Left lung (tissue), 10 donors: Measurements from ENCODE around the gene MICAL1. TPM values are rescaled to one million over a fixed set of nuclear protein-coding genes. Genes with fewer than 3 reads are reported as not detected.

ENCODE experiments used
- ATAC-seq: fragments of 200-7000 bp; cut with Tn5 transposase; one replicate; pipeline ENCODE4 v1.9.1; 2020; ENCODE audit warnings: moderate library complexity
- DNase-seq, 4 donors: peaks; one replicate each; pipeline ENCODE4 v3.0.0-alpha.2; 2013 to 2020
- H3K27ac ChIP-seq, 2 donors: fragments of 200-600 bp; sonication (generic) in 1 of 2; one replicate each; pipeline versions ENCODE4 v1.5.0 to v1.8.0; 2020 to 2021
- H3K27me3 ChIP-seq, 2 donors: fragments of 200-600 bp; sonication (generic) in 1 of 2; one replicate each; pipeline versions ENCODE4 v1.5.0 to v1.8.0; 2020 to 2021
- H3K36me3 ChIP-seq, 2 donors: fragments of 200-600 bp; sonication (generic) in 1 of 2; one replicate each; pipeline versions ENCODE4 v1.5.0 to v1.8.0; 2020 to 2021
- H3K4me1 ChIP-seq, 2 donors: fragments of 200-600 bp; one replicate each; pipeline ENCODE4 v1.8.0; 2021
- H3K4me3 ChIP-seq, 2 donors: fragments of 200-600 bp; sonication (generic) in 1 of 2; one replicate each; pipeline versions ENCODE4 v1.5.0 to v1.8.0; 2020 to 2021; ENCODE audit warnings: mild to moderate bottlenecking in 1 of 2
- H3K9me3 ChIP-seq, 2 donors: fragments of 200-600 bp; sonication (generic) in 1 of 2; one replicate each; pipeline versions ENCODE4 v1.5.0 to v1.8.0; 2020 to 2021
- CTCF ChIP-seq, 2 donors: fragments of 200-600 bp; sonication (generic) in 1 of 2; IDR thresholded peaks; one replicate each; pipeline versions ENCODE4 v1.5.0 to v1.8.0; 2021; ENCODE audit warnings: antibody characterized with exemption in 2 of 2
- intact Hi-C, 2 donors: fragments of 100-400 bp; cut with DNase I; formaldehyde crosslinking; loops; one replicate each; pipeline versions ENCODE4 v1.11.2 to v1.14.2; 2022
- polyA plus RNA-seq, 6 donors: library from polyadenylated mRNA; unstranded; fragments of 120-200 nt; gene quantifications; one replicate each; pipeline ENCODE4 v1.2.1, GENCODE V29; 2013; ENCODE audit not compliant: insufficient read length in 6 of 6
- total RNA-seq, 2 donors: library from RNA; stranded (reverse); fragmentation: NEBNext Ultra II Directional; extraction: Animal tissue kit (Norgen Biotek cat#: 25700); gene quantifications; one replicate each; pipeline ENCODE4 v1.2.1, GENCODE V29; 2021
- donor health status: DM: no; HTN: yes; CAD: no.
- donor health status: DM: no; HTN: no; CAD: no.

Gene MICAL1
- total and polyA plus RNA-seq, 8 donors, result 55.7 to 70.9 (median 60.5) TPM

DNA sequence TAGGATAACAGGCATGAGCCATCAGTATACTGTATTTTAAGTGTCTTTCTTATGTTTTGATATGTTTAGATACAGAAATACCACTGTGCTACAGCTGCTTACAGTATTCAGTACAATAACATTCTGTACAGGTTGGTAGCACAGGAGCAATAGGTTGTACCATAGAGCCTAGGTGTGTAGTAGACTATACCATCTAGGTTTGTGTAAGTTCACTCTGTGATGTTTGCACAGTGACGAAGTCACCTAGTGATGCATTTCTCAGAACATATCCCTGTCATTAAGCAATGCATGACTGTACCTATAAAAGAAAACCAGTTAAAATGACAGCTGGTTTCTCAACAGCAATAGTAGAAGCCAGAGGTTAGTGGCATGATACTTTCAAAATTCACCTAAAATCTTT is 30.5 kb upstream of the MICAL1 start:
- DNase-seq (no peak), ATAC-seq (no peak)
- Histone ChIP-seq H3K4me3 (no peak overlapping the region), H3K4me1 (peaks cover 10 to 21% of the 10 kb centered on the region in 2 donors), H3K9me3 (no peaks in the 10 kb centered on the region), H3K36me3 (peaks cover 0 to 4% of the 10 kb centered on the region in 2 donors), H3K27ac (no peak overlapping the region), H3K27me3 (no peaks in the 10 kb centered on the region)
- intact Hi-C loops, result no loop called here
- no peak for TF ChIP-seq CTCF (IDR thresholded peaks at IDR 0.05)

- H3K27me3 ChIP-seq, result no peaks in the 10 kb centered on the region
- H3K9me3 ChIP-seq, result no peaks in the 10 kb centered on the region
- no peak overlapping the region for H3K4me3 ChIP-seq
- DNase-seq (no peak), ATAC-seq (no peak)
- H3K4me1 ChIP-seq, result peaks cover 10 to 27% of the 10 kb centered on the region in 2 donors
- intact Hi-C loops, result no loop called here
- no peak for TF ChIP-seq CTCF (IDR thresholded peaks at IDR 0.05)
- peaks cover 0 to 11% of the 10 kb centered on the region in 2 donors for H3K36me3 ChIP-seq
- no peak overlapping the region for H3K27ac ChIP-seq
These were observed 29.8 kb upstream of the MICAL1 start for GRCh38 chr6:109485266-109485935.

DNA sequence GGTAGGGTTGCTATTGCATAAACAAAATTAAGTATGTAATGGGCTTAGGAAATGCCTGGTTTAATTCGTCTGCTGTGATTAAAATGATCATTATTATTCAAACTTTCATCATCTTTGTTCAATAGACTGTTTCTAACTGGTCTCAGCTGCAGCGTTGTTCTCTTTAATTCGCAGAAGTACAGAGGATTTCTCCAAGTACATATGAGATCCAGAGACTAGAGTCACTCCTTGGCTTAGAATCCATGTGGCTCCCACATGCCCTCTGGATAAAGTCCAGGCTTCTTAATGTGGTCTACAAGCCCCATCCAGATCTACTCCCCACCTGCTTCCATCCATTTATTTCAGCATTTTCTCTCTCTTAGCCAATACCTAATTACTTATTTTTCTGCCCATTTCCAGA is 28.6 kb upstream of the MICAL1 start:
- peak in 2 of 4 donors; percentile 78 to 79 for DNase-seq
- Histone ChIP-seq H3K4me1 (peaks cover 10 to 40% of the 10 kb centered on the region in 2 donors), H3K36me3 (peaks cover 0 to 14% of the 10 kb centered on the region in 2 donors), H3K27me3 (no peaks in the 10 kb centered on the region), H3K27ac (peak overlapping the region in 1 of 2 donors; percentile 55), H3K9me3 (no peaks in the 10 kb centered on the region), H3K4me3 (peak overlapping the region in 1 of 2 donors; percentile 91)
- TF ChIP-seq CTCF (IDR thresholded peaks at IDR 0.05), result no peak
- no peak for ATAC-seq
- intact Hi-C loops, result no loop called here

- Histone ChIP-seq H3K27ac (peak overlapping the region; percentile 53 to 55), H3K4me1 (peaks cover 10 to 44% of the 10 kb centered on the region in 2 donors), H3K36me3 (peaks cover 0 to 14% of the 10 kb centered on the region in 2 donors), H3K27me3 (no peaks in the 10 kb centered on the region), H3K9me3 (no peaks in the 10 kb centered on the region), H3K4me3 (peak overlapping the region; percentile 19 to 91)
- no peak for ATAC-seq
- DNase-seq, result peak in 2 of 4 donors; percentile 58 to 67
- no peak for TF ChIP-seq CTCF (IDR thresholded peaks at IDR 0.05)
- intact Hi-C loops, result no loop called here
These were observed 28.1 kb upstream of the MICAL1 start for GRCh38 chr6:109483735-109484057.

DNA sequence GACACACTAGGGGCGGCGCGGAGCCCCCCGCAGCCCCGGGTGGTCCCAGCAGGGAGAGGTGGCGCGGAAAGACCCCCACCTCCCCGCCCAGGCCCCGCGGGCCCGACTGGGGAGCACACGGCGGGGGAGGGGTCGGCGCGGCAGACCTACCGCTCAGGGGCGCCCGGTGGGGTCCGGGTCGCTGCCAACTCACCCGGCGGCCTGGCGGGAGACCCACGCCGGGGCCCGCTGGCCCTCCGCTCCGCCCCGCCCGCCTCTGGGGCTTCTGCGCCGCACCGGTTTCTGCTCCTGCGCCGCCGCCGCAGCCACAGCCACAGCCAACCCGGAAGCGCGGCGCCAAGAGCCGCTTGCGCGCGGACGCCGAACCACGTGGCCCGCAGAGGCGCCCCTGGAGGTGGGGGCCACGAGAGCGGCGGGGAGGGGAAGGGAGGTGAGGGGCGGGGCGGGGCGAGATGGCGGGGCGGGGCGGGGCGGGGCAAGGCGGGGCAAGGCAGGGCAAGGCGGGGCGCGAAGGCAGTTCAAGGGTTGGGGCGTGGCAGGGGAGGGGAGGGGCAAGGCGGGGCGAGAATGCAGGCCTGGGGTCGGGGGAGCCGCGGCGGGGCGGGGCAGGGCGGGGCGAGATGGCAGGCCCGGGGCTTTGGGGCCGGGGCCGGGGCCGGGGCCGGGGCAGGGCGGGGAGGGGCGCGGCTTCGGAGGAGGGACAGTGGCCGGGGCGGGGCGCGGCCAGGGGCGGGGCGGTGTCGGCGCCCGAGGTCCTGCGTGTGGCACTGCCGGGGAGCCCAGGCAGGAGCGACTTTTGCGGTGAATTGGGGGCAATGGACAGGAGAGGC is 27.5 kb upstream of the MICAL1 start, which contains the start of gene ZBTB24:
ZBTB24 (minus strand) TSS at position 315 of the 830 bp plus-strand sequence. CDS start 1,193 bp downstream, outside the sequence.
- no peak for TF ChIP-seq CTCF (IDR thresholded peaks at IDR 0.05)
- DNase-seq (peak; percentile 80 to 99 (median 93)), ATAC-seq (peak; percentile 91)
- peak within 1 kb of the TSS; percentile 83 to 90 for H3K27ac ChIP-seq
- peaks cover 0 to 18% of the 10 kb centered on the region in 2 donors for H3K36me3 ChIP-seq
- no peaks in the 10 kb centered on the region for H3K27me3 ChIP-seq
- H3K9me3 ChIP-seq, result no peaks in the 10 kb centered on the region
- intact Hi-C loops, result no loop called here
- H3K4me1 ChIP-seq, result peaks cover 11 to 50% of the 10 kb centered on the region in 2 donors
- peak within 1 kb of the TSS; percentile 88 to 91 for H3K4me3 ChIP-seq
